Nephron (organoid): ENCODE results near the gene PCBP4.
A peak's percentile ranks its signal among the peaks of the same experiment; 100 is the strongest.

Experiments used
- H3K27ac Mint-ChIP-seq, 3 experiments: 2 replicates each; pipeline ENCODE4 v1.8.0; 2020; ENCODE audit warnings: mixed read lengths in 3 of 3, mild to moderate bottlenecking in 2 of 3, moderate library complexity in 1 of 3
- H3K27me3 Mint-ChIP-seq: 2 replicates; pipeline ENCODE4 v1.8.0; 2021; ENCODE audit warnings: low read depth, mild to moderate bottlenecking, moderate library complexity, mixed read lengths
- H3K36me3 Mint-ChIP-seq: 2 replicates; pipeline ENCODE4 v1.8.0; 2020; ENCODE audit warnings: low read depth, mixed read lengths
- H3K4me1 Mint-ChIP-seq: 2 replicates; pipeline ENCODE4 v1.8.0; 2020; ENCODE audit warnings: mixed read lengths
- H3K4me3 Mint-ChIP-seq, 3 experiments: 2 replicates each; pipeline ENCODE4 v1.8.0; 2020; ENCODE audit warnings: mild to moderate bottlenecking in 3 of 3, mixed read lengths in 3 of 3, moderate library complexity in 2 of 3
- H3K9me3 Mint-ChIP-seq: 2 replicates; pipeline ENCODE4 v1.8.0; 2020; ENCODE audit warnings: mixed read lengths
- TF ChIP-seq, protein P1 (sequence below), 3 experiments: fragments of 200-600 bp; sonication (generic); IDR thresholded peaks; one replicate each; pipeline ENCODE4 v1.5.0; 2021; ENCODE audit warnings: antibody characterized with exemption in 3 of 3; ENCODE audit not compliant: unreplicated experiment in 3 of 3

PCBP4 gene

DNA sequence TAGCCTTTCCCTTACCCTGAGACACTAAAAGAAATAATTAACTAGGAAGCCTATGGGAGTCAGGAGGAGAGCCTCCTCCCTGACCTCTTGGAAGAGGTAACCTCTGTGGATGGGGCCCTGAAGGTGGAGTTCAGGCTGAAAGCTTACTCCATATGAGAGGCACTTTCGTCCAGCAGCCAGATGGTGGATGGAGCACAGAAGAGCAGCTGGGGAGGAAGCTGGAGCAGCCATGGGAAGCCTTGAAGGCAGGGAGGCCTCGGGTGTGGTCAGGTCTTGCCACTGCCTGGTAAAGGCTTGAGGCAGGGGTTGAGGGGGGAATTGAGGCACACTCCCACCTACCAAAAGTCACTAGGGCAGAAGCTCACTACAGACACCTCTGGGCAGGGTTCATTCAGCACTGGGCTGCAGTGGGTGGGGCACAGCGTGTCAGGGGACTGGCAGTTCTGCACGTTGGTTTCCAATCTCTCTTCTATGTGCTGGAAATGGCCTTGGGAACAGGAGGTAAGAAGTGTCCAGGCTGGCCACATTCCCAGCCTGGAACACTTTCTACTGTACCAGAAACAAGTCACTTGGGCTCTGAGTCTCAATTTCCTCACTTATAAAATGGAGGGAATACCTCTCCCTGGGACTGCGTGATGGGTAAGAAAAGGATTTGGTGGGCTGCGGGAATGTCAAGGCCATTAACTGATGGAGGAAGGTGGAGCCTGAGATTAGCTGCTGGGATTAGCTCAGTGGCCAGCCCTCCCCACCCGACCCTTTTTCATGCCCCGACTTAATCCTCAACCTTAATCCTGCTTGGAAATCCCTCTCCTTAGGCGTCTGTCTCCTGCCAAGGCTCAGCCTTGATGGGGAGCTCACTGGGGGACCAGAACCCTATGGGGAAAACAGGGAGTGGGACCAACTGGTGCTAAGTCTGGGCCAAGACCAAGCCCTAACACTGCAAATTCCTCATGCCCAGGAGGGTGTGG is 5.4 kb downstream of the PCBP4 start:
- TF ChIP-seq, protein P1, sequence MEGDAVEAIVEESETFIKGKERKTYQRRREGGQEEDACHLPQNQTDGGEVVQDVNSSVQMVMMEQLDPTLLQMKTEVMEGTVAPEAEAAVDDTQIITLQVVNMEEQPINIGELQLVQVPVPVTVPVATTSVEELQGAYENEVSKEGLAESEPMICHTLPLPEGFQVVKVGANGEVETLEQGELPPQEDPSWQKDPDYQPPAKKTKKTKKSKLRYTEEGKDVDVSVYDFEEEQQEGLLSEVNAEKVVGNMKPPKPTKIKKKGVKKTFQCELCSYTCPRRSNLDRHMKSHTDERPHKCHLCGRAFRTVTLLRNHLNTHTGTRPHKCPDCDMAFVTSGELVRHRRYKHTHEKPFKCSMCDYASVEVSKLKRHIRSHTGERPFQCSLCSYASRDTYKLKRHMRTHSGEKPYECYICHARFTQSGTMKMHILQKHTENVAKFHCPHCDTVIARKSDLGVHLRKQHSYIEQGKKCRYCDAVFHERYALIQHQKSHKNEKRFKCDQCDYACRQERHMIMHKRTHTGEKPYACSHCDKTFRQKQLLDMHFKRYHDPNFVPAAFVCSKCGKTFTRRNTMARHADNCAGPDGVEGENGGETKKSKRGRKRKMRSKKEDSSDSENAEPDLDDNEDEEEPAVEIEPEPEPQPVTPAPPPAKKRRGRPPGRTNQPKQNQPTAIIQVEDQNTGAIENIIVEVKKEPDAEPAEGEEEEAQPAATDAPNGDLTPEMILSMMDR (IDR thresholded peaks at IDR 0.05; ENCODE audit: unreplicated experiment in 3 of 3) = no peak
- Mint-ChIP-seq H3K27ac (peak overlapping the region in 1 of 3 experiments; percentile 69), H3K4me1 (peaks cover 43% of the 10 kb centered on the region), H3K4me3 (peak overlapping the region in 2 of 3 experiments; percentile 23 to 65), H3K9me3 (no peaks in the 10 kb centered on the region), H3K36me3 (peaks cover 10% of the 10 kb centered on the region), H3K27me3 (peaks cover 3% of the 10 kb centered on the region)

DNA sequence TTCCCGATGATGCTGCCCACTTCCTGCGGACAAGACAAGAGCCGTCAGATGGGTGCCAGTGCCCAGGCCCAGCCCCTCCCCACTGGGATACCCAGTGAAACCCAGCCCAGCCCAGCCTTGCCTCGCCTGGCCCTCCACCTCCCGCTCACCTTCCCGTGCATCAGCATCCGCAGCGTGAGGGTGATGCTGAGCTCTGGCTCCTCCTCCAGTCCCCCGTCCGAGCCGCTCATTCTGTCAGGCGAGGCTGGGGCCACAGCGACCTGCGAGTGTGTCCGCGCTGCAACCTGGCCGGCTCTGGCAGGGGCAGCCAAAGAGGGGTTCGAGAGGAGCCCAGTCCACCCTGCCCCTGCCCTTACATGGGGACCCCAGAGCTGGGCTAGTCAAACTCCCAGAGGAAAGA is 6.2 kb downstream of the PCBP4 start:
- TF ChIP-seq, protein P1 (IDR thresholded peaks at IDR 0.05; ENCODE audit: unreplicated experiment in 3 of 3) = no peak
- Mint-ChIP-seq H3K4me3 (no peak overlapping the region), H3K4me1 (peaks cover 43% of the 10 kb centered on the region), H3K27ac (no peak overlapping the region), H3K27me3 (peaks cover 3% of the 10 kb centered on the region), H3K36me3 (peaks cover 10% of the 10 kb centered on the region), H3K9me3 (no peaks in the 10 kb centered on the region)

DNA sequence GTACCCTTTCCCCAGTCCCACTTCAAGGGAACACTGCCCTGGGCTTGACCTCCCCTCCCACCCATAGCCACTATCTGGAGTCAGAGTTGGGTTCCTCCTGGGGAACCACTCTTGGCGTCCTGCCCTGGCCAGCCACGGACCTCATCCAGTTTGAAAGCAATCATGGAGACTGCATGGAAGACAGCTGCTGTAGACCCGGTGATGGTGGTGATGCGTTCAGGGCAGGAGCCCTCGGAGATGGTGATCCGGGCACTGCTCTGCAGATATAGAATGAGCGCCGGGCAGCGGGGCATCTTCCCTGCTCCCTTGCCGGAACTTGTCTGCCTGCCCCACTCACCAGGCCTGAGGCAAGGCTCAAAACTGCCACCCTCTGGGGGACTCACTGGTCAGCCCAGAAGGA is 6.9 kb downstream of the PCBP4 start:
- no peak overlapping the region for H3K27ac Mint-ChIP-seq
- H3K36me3 Mint-ChIP-seq = peaks cover 10% of the 10 kb centered on the region
- H3K9me3 Mint-ChIP-seq = no peaks in the 10 kb centered on the region
- H3K4me1 Mint-ChIP-seq = peaks cover 37% of the 10 kb centered on the region
- no peak overlapping the region for H3K4me3 Mint-ChIP-seq
- TF ChIP-seq, protein P1 (IDR thresholded peaks at IDR 0.05; ENCODE audit: unreplicated experiment in 3 of 3) = no peak
- peaks cover 3% of the 10 kb centered on the region for H3K27me3 Mint-ChIP-seq

DNA sequence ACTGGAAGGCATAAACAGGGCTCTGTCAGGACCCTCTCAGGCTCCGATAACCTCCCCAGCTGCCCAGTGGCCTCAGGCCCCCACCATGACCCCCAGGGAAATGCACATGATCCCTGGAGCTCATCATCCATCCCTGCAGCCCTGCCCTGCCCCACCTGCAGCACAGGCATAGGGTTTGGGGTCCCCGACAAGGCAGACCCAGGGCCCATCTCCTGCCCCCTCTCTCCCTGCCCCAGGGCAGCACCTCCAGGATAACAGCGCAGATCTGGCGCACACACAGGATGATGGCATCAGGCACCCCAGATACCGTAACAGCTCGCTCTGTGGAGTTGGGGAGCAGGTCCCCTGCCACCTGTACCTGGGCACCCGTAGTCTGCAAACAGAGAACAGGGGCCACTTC is 7.6 kb downstream of the PCBP4 start:
- Mint-ChIP-seq H3K9me3 (no peaks in the 10 kb centered on the region), H3K27me3 (peaks cover 3% of the 10 kb centered on the region), H3K4me1 (peaks cover 29% of the 10 kb centered on the region), H3K36me3 (peaks cover 10% of the 10 kb centered on the region), H3K4me3 (no peak overlapping the region), H3K27ac (no peak overlapping the region)
- TF ChIP-seq, protein P1 (IDR thresholded peaks at IDR 0.05; ENCODE audit: unreplicated experiment in 3 of 3) = no peak

DNA sequence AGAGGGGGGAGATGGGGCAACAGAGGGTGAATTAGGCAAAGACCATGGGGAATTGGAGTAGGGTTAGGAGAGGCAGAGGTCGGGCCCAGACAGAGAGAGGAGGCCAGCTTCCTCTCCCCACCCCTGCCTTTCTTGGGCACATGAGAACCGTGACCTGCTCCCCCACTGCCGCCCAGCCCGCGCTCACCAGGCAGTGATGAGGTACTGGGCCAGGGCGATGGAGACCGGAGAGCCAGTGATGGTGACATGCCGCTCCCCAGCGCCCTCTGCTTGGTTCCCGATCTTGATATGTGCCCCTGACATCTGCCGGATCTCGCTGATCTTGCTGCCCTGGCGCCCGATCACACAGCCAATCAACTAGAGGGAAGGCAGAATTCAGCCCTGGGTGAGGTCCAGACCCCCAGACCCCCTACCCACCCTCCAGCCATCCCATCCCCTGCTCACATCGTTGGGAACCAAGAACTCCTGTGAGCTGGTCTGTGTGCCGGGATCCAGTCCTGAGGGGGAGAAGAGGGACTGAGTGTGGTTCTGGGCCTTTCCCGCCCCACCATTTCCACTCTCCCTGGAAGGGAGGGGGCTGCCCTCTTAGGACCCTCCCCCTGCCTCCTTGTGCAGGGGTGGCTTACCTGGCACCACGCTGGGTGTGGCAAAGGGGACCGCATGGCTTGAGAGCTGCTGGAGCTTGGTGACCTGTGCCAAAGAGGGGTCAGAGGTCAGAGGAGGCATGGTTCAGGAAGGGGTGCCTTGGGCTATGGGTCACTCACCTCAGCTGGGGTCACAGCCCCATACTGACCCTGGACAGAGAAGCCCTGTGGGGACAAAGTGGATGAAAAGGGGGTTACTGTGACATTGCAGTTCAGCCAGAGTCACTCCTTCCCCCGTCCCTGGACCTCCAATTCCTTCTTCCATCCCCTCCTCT is 8.4 kb downstream of the PCBP4 start:
- H3K4me3 Mint-ChIP-seq = no peak overlapping the region
- H3K36me3 Mint-ChIP-seq = peaks cover 10% of the 10 kb centered on the region
- TF ChIP-seq, protein P1 (IDR thresholded peaks at IDR 0.05; ENCODE audit: unreplicated experiment in 3 of 3) = no peak
- H3K27ac Mint-ChIP-seq = no peak overlapping the region
- peaks cover 1% of the 10 kb centered on the region for H3K27me3 Mint-ChIP-seq
- H3K4me1 Mint-ChIP-seq = peaks cover 24% of the 10 kb centered on the region
- H3K9me3 Mint-ChIP-seq = no peaks in the 10 kb centered on the region
